Epithelial cell of proximal tubule (primary cell): ENCODE data around the gene WTAP. TPM values are rescaled to one million over a fixed set of nuclear protein-coding genes. Genes with fewer than 3 reads are reported as not detected.

Experiments
- DNase-seq: peaks from one replicate; pipeline ENCODE4 v3.0.0-alpha.2; 2011; ENCODE audit warnings: low read depth
- H3K4me3 ChIP-seq: 2 replicates; pipeline ENCODE4 v1.5.1; 2011; ENCODE audit warnings: low read depth, mild to moderate bottlenecking, low read length
- CTCF ChIP-seq: conservative IDR thresholded peaks from 2 replicates; pipeline ENCODE4 v1.5.1; 2012; ENCODE audit warnings: low read depth, mild to moderate bottlenecking, low read length
- total RNA-seq: library from RNA; depleted of rRNA; stranded (reverse); fragments of >200 nt; gene quantifications from 2 replicates; pipeline ENCODE4 v1.2.3, GENCODE V29; 2015

The WTAP gene
- total RNA-seq, 1 donor from 2014 or later, result 82.3 TPM

- H3K4me3 ChIP-seq, result no peak overlapping the region
- TF ChIP-seq CTCF, result no peak
- no peak for DNase-seq
Measured at GRCh38 chr6:159751448-159751847, 24.1 kb downstream of the WTAP start.

- DNase-seq, result no peak
- no peak for TF ChIP-seq CTCF
- H3K4me3 ChIP-seq, result no peak overlapping the region
Measured at GRCh38 chr6:159753081-159753872, 26.0 kb downstream of the WTAP start.

GRCh38 chr6:159754401-159754800 is 27.1 kb downstream of the WTAP start:
- TF ChIP-seq CTCF, result no peak
- no peak overlapping the region for H3K4me3 ChIP-seq
- DNase-seq, result no peak

GRCh38 chr6:159754959-159755914 is 27.9 kb downstream of the WTAP start:
- no peak overlapping the region for H3K4me3 ChIP-seq
- no peak for DNase-seq
- TF ChIP-seq CTCF, result no peak

GRCh38 chr6:159756508-159756907 is 29.2 kb downstream of the WTAP start:
- H3K4me3 ChIP-seq, result no peak overlapping the region
- no peak for TF ChIP-seq CTCF
- no peak for DNase-seq

GRCh38 chr6:159758031-159759001 is 31.0 kb downstream of the WTAP start:
- H3K4me3 ChIP-seq, result no peak overlapping the region
- TF ChIP-seq CTCF, result peak; percentile 45
- DNase-seq, result no peak
